Adrenal gland (tissue), 12 donors: ENCODE results near the gene CSKMT. TPM values are rescaled to one million over a fixed set of nuclear protein-coding genes. Genes with fewer than 3 reads are reported as not detected.

ENCODE experiments used
- DNase-seq, 7 donors: peaks; one replicate each; pipeline ENCODE4 v3.0.0-alpha.2; 2019 to 2020
- H3K27ac ChIP-seq, 5 donors: fragments of 200-600 bp; sonication (generic) in 4 of 5; 1 replicate in 3 of 5; 2 replicates in 2 of 5; pipeline versions ENCODE4 v1.5.1 to v1.8.0; 2016 to 2020; ENCODE audit warnings: mild to moderate bottlenecking in 1 of 5
- H3K27me3 ChIP-seq: fragments of 200-600 bp; 2 replicates; pipeline ENCODE4 v1.8.0; 2021
- H3K36me3 ChIP-seq, 2 donors: fragments of 200-600 bp; replicated peaks in 1 of 2; 1 replicate in 1 of 2; 2 replicates in 1 of 2; pipeline versions ENCODE4 v1.5.1 to v1.8.0; 2018 to 2022
- H3K4me1 ChIP-seq, 2 donors: fragments of 200-600 bp; replicated peaks in 1 of 2; 1 replicate in 1 of 2; 2 replicates in 1 of 2; pipeline versions ENCODE4 v1.5.1 to v1.8.0; 2018 to 2021
- H3K4me3 ChIP-seq, 4 donors: fragments of 200-600 bp; sonication (generic) in 3 of 4; one replicate each; pipeline ENCODE4 v1.5.1; 2016 to 2018
- H3K9me3 ChIP-seq, 3 donors: fragments of 200-600 bp; sonication (generic) in 1 of 3; replicated peaks in 1 of 3; 1 replicate in 2 of 3; 2 replicates in 1 of 3; pipeline versions ENCODE4 v1.5.1 to v1.8.0; 2016 to 2021
- CTCF ChIP-seq, 6 experiments: fragments of 450-650 bp in 4 of 6; fragments of 200-600 bp in 2 of 6; sonication (generic) in 1 of 6; IDR thresholded peaks; 1 replicate in 5 of 6; 2 replicates in 1 of 6; pipeline versions ENCODE4 v1.5.1 to v1.8.0; 2016 to 2021; ENCODE audit warnings: antibody characterized with exemption in 6 of 6, mild to moderate bottlenecking in 2 of 6, moderate library complexity in 1 of 6
- POLR2A ChIP-seq, 2 donors: fragments of 450-650 bp; IDR thresholded peaks; one replicate each; pipeline ENCODE4 v1.6.1; 2017; ENCODE audit warnings: antibody characterized with exemption in 2 of 2, mild to moderate bottlenecking in 2 of 2, moderate library complexity in 1 of 2
- WGBS, 4 donors: extraction: QIAGEN DNeasy Blood & Tissue Kit in 2 of 4; methylation state at CpG; one replicate each; pipeline versions ENCODE4 v1.1.5 to v1.1.7; 2013 to 2017; 5-methylcytosine and 5-hydroxymethylcytosine counted together
- intact Hi-C, 2 donors: fragments of 100-400 bp; cut with DNase I; formaldehyde crosslinking; loops; one replicate each; pipeline versions ENCODE4 v1.14.1 to v1.15.0; 2022 to 2023
- polyA plus RNA-seq, 3 donors: library from polyadenylated mRNA; stranded (reverse); fragments of 200-250 nt in 2 of 3; fragments of 350-450 nt in 1 of 3; fragmentation: Illumina TruSeq in 1 of 3; extraction: RNeasy Lipid Tissue Mini Kit (QIAGEN cat#74804) in 1 of 3; gene quantifications; one replicate each; pipeline ENCODE4 v1.2.3, GENCODE V29; 2013 to 2014
- small RNA-seq, 2 donors: library from RNA; depleted of rRNA; stranded (forward); fragments of <200 nt; gene quantifications; one replicate each; pipeline ENCODE3, GENCODE V24; 2016
- total RNA-seq, 9 donors: library from RNA; depleted of rRNA in 4 of 9; stranded (reverse); fragments of >200 nt in 4 of 9; fragments of 120-200 nt in 1 of 9; fragmentation: NEBNext Ultra II Directional in 1 of 9; extraction: Animal tissue kit (Norgen Biotek cat#: 25700) in 1 of 9; gene quantifications; one replicate each; pipeline versions ENCODE4 v1.1.0 to v1.2.4, GENCODE V29; 2013 to 2023
- donor health status: healthy with polysubstance abuse.
- donor health status: Bipolar disorder and iron deficiency.
- donor health status: DM: yes; HTN: yes; CAD: no.
- donor health status: DM: no; HTN: no; CAD: no.
- donor health status: DM: no; HTN: no; CAD: no.
- donor health status: DM: yes; HTN: yes; CAD: no.

CSKMT gene
- total and polyA plus RNA-seq, 12 donors = 1.9 to 37.2 (median 8.7) TPM; not detected in 1

GRCh38 chr11:62716816-62717215 lies 51.7 kb downstream of the CSKMT start:
- H3K4me1 ChIP-seq = peaks cover 24 to 25% of the 10 kb centered on the region in 2 donors
- intact Hi-C loops = loop anchor here in 1 of 2 donors (5.0 kb wide), 1 partner anchor 50 kb away; no protein-coding TSS in a partner anchor
- WGBS, 4 donors = 78 to 88% (median 84%) methylated on average over 11 of the region's 11 CpGs
- H3K27ac ChIP-seq = peak overlapping the region in 1 of 5 donors; percentile 13
- H3K36me3 ChIP-seq = peaks cover 0 to 97% of the 10 kb centered on the region in 2 donors
- no peak overlapping the region for H3K4me3 ChIP-seq
- no peaks in the 10 kb centered on the region for H3K27me3 ChIP-seq
- TF ChIP-seq POLR2A (IDR thresholded peaks at IDR 0.05) = no peak
- no peak for TF ChIP-seq CTCF (IDR thresholded peaks at IDR 0.05)
- peak in 1 of 7 donors; percentile 11 for DNase-seq
- no peaks in the 10 kb centered on the region for H3K9me3 ChIP-seq

Small RNA genes lying within 50 kb of the gene (small RNA-seq; reads per million reads assigned to genes)
- gene SNORA57 = 0 reads per million in 2 donors

Other genes starting within 250 kb of the CSKMT start
- gene SCGB1A1, start 246.3 kb upstream of the CSKMT start, total RNA-seq = 1 to 10 TPM in 2 of 9 donors, not detected in 7; 1.7 to 3.1 TPM
- 1 to 10 TPM in 1 of 3 donors, not detected in 2; 1.5 TPM for gene SCGB1A1, start 246.3 kb upstream of the CSKMT start, polyA plus RNA-seq
- gene AHNAK, start 118.5 kb upstream of the CSKMT start, total RNA-seq = 100 to 1,000 TPM in 8 of 9 donors, 10 to 100 TPM in 1; 54.2 to 307 (median 195) TPM
- gene AHNAK, start 118.5 kb upstream of the CSKMT start, polyA plus RNA-seq = 10 to 100 TPM; 32.0 to 35.4 (median 32.7) TPM
- gene EEF1G, start 91.4 kb upstream of the CSKMT start, total RNA-seq = 1,000 to 10,000 TPM in 7 of 9 donors, 100 to 1,000 TPM in 2; 943 to 1,585 (median 1,192) TPM
- 1,000 to 10,000 TPM in 1 of 3 donors, 100 to 1,000 TPM in 2; 646 to 1,257 (median 934) TPM for gene EEF1G, start 91.4 kb upstream of the CSKMT start, polyA plus RNA-seq
- gene TUT1, start 73.8 kb upstream of the CSKMT start, total RNA-seq = 10 to 100 TPM in 7 of 9 donors, 1 to 10 TPM in 2; 7.0 to 32.4 (median 14.9) TPM
- 10 to 100 TPM in 2 of 3 donors, 1 to 10 TPM in 1; 9.4 to 67.6 (median 34.0) TPM for gene TUT1, start 73.8 kb upstream of the CSKMT start, polyA plus RNA-seq
- 10 to 100 TPM; 63.9 to 97.3 (median 73.6) TPM for gene MTA2, start 63.4 kb upstream of the CSKMT start, total RNA-seq
- gene MTA2, start 63.4 kb upstream of the CSKMT start, polyA plus RNA-seq = 10 to 100 TPM; 66.5 to 82.4 (median 73.5) TPM
- 10 to 100 TPM; 13.0 to 97.9 (median 35.4) TPM for gene EML3, start 52.5 kb upstream of the CSKMT start, total RNA-seq
- 100 to 1,000 TPM in 2 of 3 donors, 1 to 10 TPM in 1; 9.7 to 198 (median 139) TPM for gene EML3, start 52.5 kb upstream of the CSKMT start, polyA plus RNA-seq
- 10 to 100 TPM in 3 of 9 donors, 1 to 10 TPM in 6; 1.6 to 22.3 (median 4.9) TPM for gene ROM1, start 52.1 kb upstream of the CSKMT start, total RNA-seq
- 10 to 100 TPM in 2 of 3 donors, 1 to 10 TPM in 1; 5.1 to 11.3 (median 11.1) TPM for gene ROM1, start 52.1 kb upstream of the CSKMT start, polyA plus RNA-seq
- gene B3GAT3, start 43.3 kb upstream of the CSKMT start, total RNA-seq = 10 to 100 TPM; 25.3 to 56.6 (median 34.5) TPM
- gene B3GAT3, start 43.3 kb upstream of the CSKMT start, polyA plus RNA-seq = 10 to 100 TPM in 2 of 3 donors, 1 to 10 TPM in 1; 5.9 to 83.3 (median 60.6) TPM
- gene GANAB, start 18.7 kb upstream of the CSKMT start, total RNA-seq = 100 to 1,000 TPM; 105 to 304 (median 182) TPM
- gene GANAB, start 18.7 kb upstream of the CSKMT start, polyA plus RNA-seq = 100 to 1,000 TPM in 1 of 3 donors, 10 to 100 TPM in 2; 90.9 to 177 (median 94.0) TPM
- gene INTS5, start 12.0 kb upstream of the CSKMT start, total RNA-seq = 10 to 100 TPM in 8 of 9 donors, 1 to 10 TPM in 1; 9.6 to 32.3 (median 25.0) TPM
- gene INTS5, start 12.0 kb upstream of the CSKMT start, polyA plus RNA-seq = 1 to 10 TPM; 4.4 to 7.5 (median 4.6) TPM
- gene C11orf98, start 102 bp upstream of the CSKMT start, total RNA-seq = 10 to 100 TPM; 42.8 to 87.3 (median 49.8) TPM
- 100 to 1,000 TPM in 2 of 3 donors, 10 to 100 TPM in 1; 95.8 to 142 (median 104) TPM for gene C11orf98, start 102 bp upstream of the CSKMT start, polyA plus RNA-seq
- gene UQCC3, start 6.4 kb downstream of the CSKMT start, total RNA-seq = 10 to 100 TPM; 10.2 to 21.3 (median 15.2) TPM
- gene UQCC3, start 6.4 kb downstream of the CSKMT start, polyA plus RNA-seq = 10 to 100 TPM in 2 of 3 donors, 1 to 10 TPM in 1; 2.2 to 25.7 (median 25.7) TPM
- 10 to 100 TPM in 3 of 9 donors, 1 to 10 TPM in 6; 1.1 to 22.0 (median 8.4) TPM for gene LBHD1, start 7.0 kb downstream of the CSKMT start, total RNA-seq
- 10 to 100 TPM; 16.5 to 30.4 (median 17.5) TPM for gene LBHD1, start 7.0 kb downstream of the CSKMT start, polyA plus RNA-seq
- 100 to 1,000 TPM in 6 of 9 donors, 10 to 100 TPM in 3; 81.3 to 308 (median 139) TPM for gene UBXN1, start 13.8 kb downstream of the CSKMT start, total RNA-seq
- 100 to 1,000 TPM; 114 to 225 (median 177) TPM for gene UBXN1, start 13.8 kb downstream of the CSKMT start, polyA plus RNA-seq
- 10 to 100 TPM in 6 of 9 donors, 1 to 10 TPM in 3; 3.1 to 29.9 (median 13.6) TPM for gene LRRN4CL, start 24.2 kb downstream of the CSKMT start, total RNA-seq
- 1 to 10 TPM; 5.7 to 9.3 (median 6.4) TPM for gene LRRN4CL, start 24.2 kb downstream of the CSKMT start, polyA plus RNA-seq
- gene BSCL2, start 42.1 kb downstream of the CSKMT start, total RNA-seq = 100 to 1,000 TPM in 6 of 9 donors, 10 to 100 TPM in 3; 77.6 to 185 (median 108) TPM
- gene BSCL2, start 42.1 kb downstream of the CSKMT start, polyA plus RNA-seq = 100 to 1,000 TPM; 134 to 653 (median 440) TPM
- gene GNG3, start 42.4 kb downstream of the CSKMT start, total RNA-seq = 1 to 10 TPM in 3 of 9 donors, under 1 TPM in 4, not detected in 2; 0.39 to 3.2 (median 0.96) TPM
- 10 to 100 TPM in 1 of 3 donors, 1 to 10 TPM in 2; 4.1 to 15.7 (median 6.4) TPM for gene GNG3, start 42.4 kb downstream of the CSKMT start, polyA plus RNA-seq
- gene HNRNPUL2, start 62.1 kb downstream of the CSKMT start, total RNA-seq = 10 to 100 TPM in 8 of 9 donors, 1 to 10 TPM in 1; 9.6 to 34.5 (median 17.6) TPM
- gene HNRNPUL2, start 62.1 kb downstream of the CSKMT start, polyA plus RNA-seq = 10 to 100 TPM; 23.8 to 40.2 (median 38.1) TPM
- gene TTC9C, start 63.2 kb downstream of the CSKMT start, total RNA-seq = 10 to 100 TPM; 10.7 to 45.0 (median 27.0) TPM
- 10 to 100 TPM; 36.7 to 93.9 (median 46.3) TPM for gene TTC9C, start 63.2 kb downstream of the CSKMT start, polyA plus RNA-seq
- gene ZBTB3, start 88.8 kb downstream of the CSKMT start, total RNA-seq = 10 to 100 TPM in 6 of 9 donors, 1 to 10 TPM in 3; 6.9 to 19.5 (median 13.6) TPM
- gene ZBTB3, start 88.8 kb downstream of the CSKMT start, polyA plus RNA-seq = 1 to 10 TPM; 3.0 to 5.6 (median 3.3) TPM
- 100 to 1,000 TPM in 1 of 9 donors, 10 to 100 TPM in 8; 58.2 to 195 (median 79.8) TPM for gene POLR2G, start 96.3 kb downstream of the CSKMT start, total RNA-seq
- gene POLR2G, start 96.3 kb downstream of the CSKMT start, polyA plus RNA-seq = 100 to 1,000 TPM in 2 of 3 donors, 10 to 100 TPM in 1; 67.6 to 109 (median 108) TPM
- gene TAF6L, start 106.1 kb downstream of the CSKMT start, total RNA-seq = 10 to 100 TPM; 18.3 to 42.3 (median 25.9) TPM
- 10 to 100 TPM; 10.8 to 98.1 (median 41.2) TPM for gene TAF6L, start 106.1 kb downstream of the CSKMT start, polyA plus RNA-seq
- 100 to 1,000 TPM in 3 of 9 donors, 10 to 100 TPM in 6; 55.4 to 217 (median 72.6) TPM for gene TMEM179B, start 122.1 kb downstream of the CSKMT start, total RNA-seq
- 10 to 100 TPM; 37.2 to 97.7 (median 66.6) TPM for gene TMEM179B, start 122.1 kb downstream of the CSKMT start, polyA plus RNA-seq
- 10 to 100 TPM; 12.6 to 49.1 (median 24.7) TPM for gene TMEM223, start 126.7 kb downstream of the CSKMT start, total RNA-seq
- gene TMEM223, start 126.7 kb downstream of the CSKMT start, polyA plus RNA-seq = 10 to 100 TPM; 32.0 to 41.3 (median 32.5) TPM
- 100 to 1,000 TPM in 1 of 9 donors, 10 to 100 TPM in 8; 32.8 to 134 (median 58.8) TPM for gene NXF1, start 140.1 kb downstream of the CSKMT start, total RNA-seq
- gene NXF1, start 140.1 kb downstream of the CSKMT start, polyA plus RNA-seq = 100 to 1,000 TPM in 2 of 3 donors, 10 to 100 TPM in 1; 87.0 to 274 (median 231) TPM
- 10 to 100 TPM; 22.2 to 59.9 (median 37.3) TPM for gene STX5, start 166.7 kb downstream of the CSKMT start, total RNA-seq
- gene STX5, start 166.7 kb downstream of the CSKMT start, polyA plus RNA-seq = 10 to 100 TPM; 19.7 to 52.4 (median 22.4) TPM
- gene TEX54, start 167.5 kb downstream of the CSKMT start, total RNA-seq = not detected
- gene TEX54, start 167.5 kb downstream of the CSKMT start, polyA plus RNA-seq = 1 to 10 TPM in 1 of 3 donors, under 1 TPM in 1, not detected in 1; 0.27 to 1.4 TPM
- 10 to 100 TPM; 21.7 to 58.0 (median 37.9) TPM for gene WDR74, start 174.3 kb downstream of the CSKMT start, total RNA-seq
- gene WDR74, start 174.3 kb downstream of the CSKMT start, polyA plus RNA-seq = 100 to 1,000 TPM in 2 of 3 donors, 10 to 100 TPM in 1; 35.4 to 119 (median 102) TPM
- gene SLC3A2, start 215.6 kb downstream of the CSKMT start, total RNA-seq = 100 to 1,000 TPM; 103 to 398 (median 170) TPM
- 100 to 1,000 TPM; 123 to 221 (median 155) TPM for gene SLC3A2, start 215.6 kb downstream of the CSKMT start, polyA plus RNA-seq